GM19240 (cell line): ENCODE measurements around the gene CD200.
"Not testable (repeated sequence)": the region's sequence is repeated elsewhere in the genome, so short reads cannot be mapped to it uniquely, and the experiment has no call there.

ENCODE experiments used
- DNase-seq: peaks from one replicate; pipeline ENCODE4 v3.0.0; 2011; ENCODE audit warnings: low spot score; ENCODE audit not compliant: insufficient read length

The CD200 gene

DNA sequence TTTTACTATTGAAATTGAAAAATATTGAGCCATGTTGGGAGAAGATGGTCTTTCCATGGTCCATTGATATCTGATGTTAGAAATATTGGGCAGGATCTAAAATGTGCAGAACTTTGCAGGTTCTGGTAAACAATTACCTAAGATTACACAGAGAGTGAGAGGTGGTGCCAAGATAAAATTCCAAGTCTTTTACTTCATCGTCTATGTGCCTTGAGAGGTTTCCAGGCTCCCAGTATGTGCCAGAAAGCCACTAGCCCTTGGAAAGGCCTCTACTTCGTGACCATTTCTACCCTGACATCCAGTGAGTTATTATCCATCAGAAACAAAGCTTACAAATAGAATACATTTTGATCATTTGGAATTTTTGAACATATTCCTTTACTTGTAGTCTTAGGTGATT is 27.6 kb downstream of the CD200 start:
- DNase-seq, result no peak

GRCh38 chr3:112362221-112362620 is 29.3 kb downstream of the CD200 start:
- DNase-seq, result no peak

GRCh38 chr3:112364291-112364690 is 31.3 kb downstream of the CD200 start:
- no peak for DNase-seq

GRCh38 chr3:112365035-112365434 is 32.1 kb downstream of the CD200 start:
- DNase-seq, result no peak

DNA sequence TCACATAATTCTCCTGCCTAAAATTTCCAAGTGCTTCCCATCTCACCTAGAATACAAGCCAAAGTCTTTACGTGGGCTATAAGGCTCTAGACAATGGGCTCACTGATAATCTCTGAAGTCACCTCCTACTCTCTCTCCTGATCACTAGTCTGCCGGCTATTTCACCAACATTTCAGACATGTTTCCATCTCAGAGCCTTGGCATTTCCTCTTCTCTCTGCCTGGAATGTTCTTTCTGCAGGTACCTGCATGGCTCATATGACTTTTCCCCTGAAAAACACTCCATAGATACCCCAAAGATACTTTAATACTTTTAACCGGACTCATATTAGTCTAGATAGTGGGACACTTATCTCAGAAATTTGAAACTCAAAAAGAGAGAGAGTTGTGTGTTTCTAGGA is 32.7 kb downstream of the CD200 start:
- DNase-seq, result no peak

GRCh38 chr3:112366522-112366921 is 33.6 kb downstream of the CD200 start:
- no peak for DNase-seq

DNA sequence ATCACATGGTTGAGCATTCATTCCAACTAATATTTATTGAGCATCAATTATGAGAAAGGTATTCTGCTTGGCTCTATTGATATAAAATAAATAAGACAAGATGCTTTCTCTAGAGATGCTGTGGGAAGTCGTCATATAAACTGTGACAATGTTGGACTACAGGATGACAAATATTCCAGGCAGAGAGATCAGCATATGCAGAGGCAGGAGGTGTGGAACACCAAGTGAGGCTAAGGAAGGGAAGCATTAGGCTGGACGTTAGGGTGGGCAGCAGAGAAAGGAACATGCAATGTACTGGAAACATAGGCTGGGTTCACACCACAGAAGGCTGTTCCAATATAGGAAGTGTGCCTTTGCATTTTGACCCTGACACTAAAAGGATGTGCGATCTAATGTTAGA is 38.6 kb downstream of the CD200 start:
- no peak for DNase-seq

DNA sequence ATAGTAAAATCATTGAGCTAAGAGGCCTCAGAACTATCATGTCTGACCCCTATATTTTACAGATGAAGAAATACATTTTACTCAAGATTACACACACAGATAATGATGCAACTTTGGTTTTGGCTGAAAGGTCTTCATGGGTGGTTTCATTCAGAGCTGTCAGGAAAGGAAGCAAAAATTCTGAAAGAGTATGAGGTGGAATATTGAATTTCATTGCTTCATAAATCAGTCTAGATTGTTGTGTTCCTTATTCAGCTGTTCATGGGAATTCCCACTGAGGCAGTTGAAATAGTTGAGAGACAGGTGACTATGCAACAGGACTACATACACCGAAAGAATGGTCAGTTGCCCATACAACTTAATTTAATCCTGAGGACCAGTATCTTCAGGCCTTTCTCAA is 39.4 kb downstream of the CD200 start:
- no peak for DNase-seq

DNA sequence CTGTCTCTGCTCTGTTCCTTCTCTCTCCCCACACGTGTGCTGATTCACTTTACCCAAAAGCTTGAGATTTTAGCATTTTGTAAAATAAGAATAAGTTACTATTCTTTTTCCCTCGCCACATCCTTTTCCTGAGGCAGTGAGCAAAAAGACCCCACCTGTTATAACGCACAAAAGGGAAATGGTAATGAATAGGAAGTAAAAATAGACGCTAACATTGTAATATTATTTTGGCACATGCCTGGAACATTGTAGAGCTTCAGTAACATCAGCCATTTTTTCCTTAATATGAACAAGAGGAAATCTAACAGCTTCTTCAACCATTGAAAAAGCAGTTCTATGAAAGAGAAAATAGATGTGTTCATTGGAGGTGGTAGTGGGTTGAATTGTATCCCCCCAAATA is 40.5 kb downstream of the CD200 start:
- DNase-seq, result no peak

GRCh38 chr3:112373924-112374323 is 41.0 kb downstream of the CD200 start:
- DNase-seq, result no peak

DNA sequence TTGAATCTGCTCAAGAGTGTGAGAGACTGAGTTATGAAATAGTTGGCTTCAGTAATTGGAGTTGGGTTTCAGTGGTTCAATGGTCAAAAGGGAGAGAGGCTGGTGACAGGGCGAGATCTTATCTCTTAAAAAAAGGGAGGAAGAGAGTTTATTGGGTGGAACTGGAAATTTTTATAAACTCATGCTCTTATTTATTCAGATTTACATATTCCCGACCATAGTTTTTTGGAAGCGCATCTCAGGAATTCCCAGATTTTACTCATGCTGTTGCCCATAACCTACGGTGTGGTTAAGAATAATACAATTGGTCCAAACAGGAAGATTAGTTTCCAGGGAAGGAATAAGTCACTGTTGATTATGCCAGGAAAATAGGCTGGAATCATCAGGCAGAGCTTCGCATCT is 41.4 kb downstream of the CD200 start:
- DNase-seq, result no peak

DNA sequence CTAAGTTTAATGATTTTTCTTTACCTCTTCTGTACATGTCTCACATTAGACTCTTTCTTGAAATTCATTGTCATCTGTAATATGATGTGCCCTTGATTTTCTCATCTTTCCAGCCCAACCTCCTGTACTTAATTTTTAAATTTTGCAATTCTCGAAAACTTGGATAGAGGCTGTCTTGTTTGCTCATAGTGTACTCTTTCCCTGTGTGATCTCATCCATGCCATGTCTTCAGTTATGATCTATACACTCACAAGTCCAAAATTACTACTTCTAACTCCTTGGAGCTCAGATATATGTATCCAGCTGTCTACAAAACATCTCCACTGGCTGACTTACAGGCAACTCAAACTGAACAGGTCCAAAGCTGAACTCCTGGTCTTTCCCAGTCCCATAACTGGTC is 42.2 kb downstream of the CD200 start:
- DNase-seq, result no peak

DNA sequence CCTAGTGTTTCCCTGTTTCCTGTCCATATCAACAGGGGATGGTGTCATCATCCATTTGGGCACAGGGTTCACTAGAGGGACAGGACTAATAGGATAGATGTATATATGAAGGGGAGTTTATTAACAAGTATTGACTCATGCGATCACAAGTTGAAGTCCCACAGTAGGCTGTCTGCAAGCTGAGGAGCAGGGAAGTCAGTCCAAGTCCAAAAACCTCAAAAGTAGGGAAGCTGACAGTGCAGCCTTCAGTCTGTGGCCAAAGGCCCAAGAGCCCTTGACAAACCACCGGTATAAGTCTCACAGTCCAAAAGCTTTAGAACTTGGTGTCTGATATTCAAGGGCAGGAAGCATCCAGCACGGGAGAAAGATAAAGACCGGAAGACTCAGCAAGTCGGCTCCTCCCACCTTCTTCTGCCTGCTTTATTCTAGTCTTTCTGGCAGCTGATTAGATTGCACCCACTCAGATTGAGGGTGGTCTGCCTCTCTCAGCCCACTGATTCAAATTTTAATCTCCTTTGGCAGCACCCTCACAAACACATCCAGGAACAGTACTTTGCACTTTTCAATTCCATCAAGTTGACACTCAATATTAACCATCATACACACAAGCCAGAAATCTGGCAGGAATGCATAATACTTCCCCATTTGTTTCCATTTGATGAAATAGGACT is 43.4 kb downstream of the CD200 start:
- DNase-seq, result no peak

GRCh38 chr3:112376992-112377391 is 44.0 kb downstream of the CD200 start:
- no peak for DNase-seq

GRCh38 chr3:112377568-112378071 is 44.7 kb downstream of the CD200 start:
- no peak for DNase-seq

GRCh38 chr3:112378347-112378746 is 45.4 kb downstream of the CD200 start:
- not testable (repeated sequence) for DNase-seq

DNA sequence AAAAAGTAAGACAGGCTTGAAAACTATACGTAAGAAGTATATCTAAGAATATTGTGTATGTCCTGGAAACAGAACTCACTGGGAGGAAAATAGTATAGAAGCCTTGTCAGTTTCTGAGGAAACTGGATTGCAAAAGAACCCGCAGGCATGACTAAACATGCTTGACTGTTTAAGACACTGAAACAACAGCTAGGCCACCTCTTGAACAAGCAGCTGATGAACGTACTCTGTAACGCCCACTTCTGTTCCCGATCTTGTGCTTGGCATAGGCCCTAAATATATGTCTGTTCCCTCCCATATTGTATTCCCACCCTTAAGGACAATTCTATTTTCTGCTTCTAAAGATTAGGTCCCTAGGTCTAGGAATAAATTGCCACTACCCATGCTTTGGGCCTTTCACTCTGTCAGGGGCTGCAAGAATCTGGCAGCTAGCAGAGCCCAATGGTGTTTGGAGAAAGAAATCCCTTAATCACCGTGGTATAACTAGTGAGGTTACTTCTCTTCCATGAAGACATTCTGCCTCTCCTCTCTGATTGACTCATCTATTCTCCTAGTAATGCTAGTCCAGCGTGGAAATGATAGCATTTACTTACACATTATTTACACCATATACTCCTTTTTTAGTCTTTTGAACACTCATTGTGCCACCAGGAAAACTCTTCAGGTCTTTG is 46.2 kb downstream of the CD200 start:
- no peak for DNase-seq

DNA sequence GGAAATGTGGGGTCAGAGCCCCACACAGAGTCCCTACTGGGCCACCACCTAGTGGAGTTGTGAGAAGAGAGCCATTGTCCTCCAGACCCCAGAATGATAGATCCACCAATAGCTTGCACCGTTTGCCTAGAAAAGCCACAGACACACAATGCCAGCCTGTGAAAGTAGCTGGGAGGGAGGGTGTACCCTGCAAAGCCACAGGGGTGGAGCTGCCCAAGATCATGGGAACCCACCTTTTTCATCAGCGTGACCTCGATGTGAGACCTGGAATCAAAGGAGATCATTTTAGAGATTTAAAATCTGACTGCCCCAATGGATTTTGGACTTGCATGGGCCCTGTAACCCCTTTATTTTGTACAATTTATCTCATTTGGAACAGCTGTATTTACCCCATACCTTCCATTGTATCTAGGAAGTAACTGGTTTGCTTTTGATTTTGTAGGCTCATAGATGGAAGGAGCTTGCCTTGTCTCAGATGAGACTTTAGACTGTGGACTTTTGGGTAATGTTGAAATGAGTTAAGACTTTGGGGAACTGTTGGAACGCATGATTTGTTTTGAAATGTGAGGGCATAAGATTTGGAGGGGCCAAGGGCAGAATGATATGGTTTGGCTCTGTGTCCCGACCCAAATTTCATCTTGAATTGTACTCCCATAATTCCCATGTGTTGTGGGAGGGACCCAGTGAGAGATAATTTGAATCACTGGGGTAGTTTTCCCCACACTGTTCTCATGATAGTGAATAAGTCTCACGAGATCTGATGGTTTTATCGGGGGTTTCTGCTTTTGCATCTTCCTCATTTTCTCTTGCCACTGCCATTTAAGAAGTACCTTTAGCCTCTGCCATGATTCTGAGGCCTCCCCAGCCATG is 49.0 kb downstream of the CD200 start:
- no peak for DNase-seq

GRCh38 chr3:112382543-112383160 is 49.7 kb downstream of the CD200 start:
- DNase-seq, result no peak

- DNase-seq, result no peak
Measured at GRCh38 chr3:112384769-112385168, 51.8 kb downstream of the CD200 start.

DNA sequence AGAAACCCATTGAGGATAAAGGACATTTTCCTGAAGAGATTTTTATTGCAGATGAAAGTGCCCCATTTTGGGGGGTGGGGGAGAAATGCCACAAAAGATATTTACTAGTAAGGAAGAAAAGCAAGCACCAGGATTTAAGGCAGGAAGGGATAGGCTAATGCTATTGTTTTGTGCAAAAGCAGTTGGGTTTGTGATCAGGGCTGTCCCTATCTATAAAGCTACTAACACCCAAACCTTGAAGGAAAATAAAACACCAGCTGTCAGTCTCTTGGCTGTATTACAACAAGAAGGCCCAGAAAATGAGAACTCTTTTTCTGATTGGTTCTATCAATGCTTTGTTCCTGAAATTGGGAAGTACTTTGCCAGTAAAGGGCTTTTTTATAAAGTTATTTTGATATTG is 56.0 kb downstream of the CD200 start:
- no peak for DNase-seq

DNA sequence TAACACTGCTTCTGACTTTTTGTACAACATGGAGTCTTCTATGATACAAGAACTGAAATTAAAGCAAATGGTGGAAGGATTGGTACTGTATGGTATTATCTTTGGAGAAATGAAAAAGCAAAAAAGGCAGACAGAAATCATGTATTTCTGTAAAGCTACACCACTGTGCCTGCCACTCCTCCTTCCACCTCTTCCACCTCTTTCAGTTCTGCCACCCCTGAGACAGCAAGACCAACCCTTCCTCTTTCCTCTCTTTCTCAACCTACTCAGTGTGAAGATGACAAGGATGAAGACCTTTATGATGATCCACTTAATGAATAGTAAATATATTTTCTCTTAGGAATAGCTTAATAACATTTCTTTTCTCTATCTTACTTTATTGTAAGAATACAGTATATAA is 57.0 kb downstream of the CD200 start:
- no peak for DNase-seq
